ENCODE results near the gene UGGT1. TPM values are rescaled to one million over a fixed set of nuclear protein-coding genes. Genes with fewer than 3 reads are reported as not detected.

UGGT1 gene
- total RNA-seq, 1 experiment from 2014 or later: 74.1 TPM

- Histone ChIP-seq H3K4me3 (ENCODE audit: low read depth, low read length, poor library complexity, severe bottlenecking) (no peak overlapping the region), H3K4me1 (ENCODE audit: insufficient read depth, low read length, poor library complexity, severe bottlenecking) (no peaks in the 10 kb centered on the region), H3K36me3 (ENCODE audit: insufficient read depth, low read length, poor library complexity, severe bottlenecking) (peaks cover 12% of the 10 kb centered on the region), H3K27ac (ENCODE audit: low read depth, low read length, poor library complexity, severe bottlenecking) (no peak overlapping the region), H3K27me3 (replicated peaks; ENCODE audit: insufficient read depth, low read depth, low read length, poor library complexity) (no peaks in the 10 kb centered on the region), H3K9me3 (ENCODE audit: low read depth, low read length, poor library complexity, severe bottlenecking) (no peaks in the 10 kb centered on the region)
- DNase-seq (ENCODE audit: low spot score): no peak
- TF ChIP-seq EZH2 (IDR thresholded peaks at IDR 0.05; ENCODE audit: borderline replicate concordance, low read depth, low read length, poor library complexity, severe bottlenecking): no peak
- TF ChIP-seq, protein P1, sequence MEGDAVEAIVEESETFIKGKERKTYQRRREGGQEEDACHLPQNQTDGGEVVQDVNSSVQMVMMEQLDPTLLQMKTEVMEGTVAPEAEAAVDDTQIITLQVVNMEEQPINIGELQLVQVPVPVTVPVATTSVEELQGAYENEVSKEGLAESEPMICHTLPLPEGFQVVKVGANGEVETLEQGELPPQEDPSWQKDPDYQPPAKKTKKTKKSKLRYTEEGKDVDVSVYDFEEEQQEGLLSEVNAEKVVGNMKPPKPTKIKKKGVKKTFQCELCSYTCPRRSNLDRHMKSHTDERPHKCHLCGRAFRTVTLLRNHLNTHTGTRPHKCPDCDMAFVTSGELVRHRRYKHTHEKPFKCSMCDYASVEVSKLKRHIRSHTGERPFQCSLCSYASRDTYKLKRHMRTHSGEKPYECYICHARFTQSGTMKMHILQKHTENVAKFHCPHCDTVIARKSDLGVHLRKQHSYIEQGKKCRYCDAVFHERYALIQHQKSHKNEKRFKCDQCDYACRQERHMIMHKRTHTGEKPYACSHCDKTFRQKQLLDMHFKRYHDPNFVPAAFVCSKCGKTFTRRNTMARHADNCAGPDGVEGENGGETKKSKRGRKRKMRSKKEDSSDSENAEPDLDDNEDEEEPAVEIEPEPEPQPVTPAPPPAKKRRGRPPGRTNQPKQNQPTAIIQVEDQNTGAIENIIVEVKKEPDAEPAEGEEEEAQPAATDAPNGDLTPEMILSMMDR (conservative IDR thresholded peaks at IDR 0.05; ENCODE audit: low read depth, low read length): no peak
- ChIA-PET POLR2A (ENCODE audit: low non-redundant PET) (no interaction called here), CTCF (interaction anchor here (0.6 kb wide), 1 partner anchor 273 kb away, joined by 3 read pairs; no protein-coding TSS in a partner anchor)
- intact Hi-C loops (cut with micrococcal nuclease; ENCODE audit: unreplicated experiment): no loop called here
- no TSS peak for BruUV-seq (replicated peaks)
Observed at GRCh38 chr2:128195435-128195984, 104.5 kb downstream of the UGGT1 start.

GRCh38 chr2:128196026-128196425 lies 105.0 kb downstream of the UGGT1 start:
- no peak overlapping the region for H3K27ac ChIP-seq (ENCODE audit: low read depth, low read length, poor library complexity, severe bottlenecking)
- no peak overlapping the region for H3K4me3 ChIP-seq (ENCODE audit: low read depth, low read length, poor library complexity, severe bottlenecking)
- no peaks in the 10 kb centered on the region for H3K27me3 ChIP-seq (replicated peaks; ENCODE audit: insufficient read depth, low read depth, low read length, poor library complexity)
- H3K9me3 ChIP-seq (ENCODE audit: low read depth, low read length, poor library complexity, severe bottlenecking): no peaks in the 10 kb centered on the region
- no peak for DNase-seq (ENCODE audit: low spot score)
- peaks cover 8% of the 10 kb centered on the region for H3K36me3 ChIP-seq (ENCODE audit: insufficient read depth, low read length, poor library complexity, severe bottlenecking)
- no peak for TF ChIP-seq EZH2 (IDR thresholded peaks at IDR 0.05; ENCODE audit: borderline replicate concordance, low read depth, low read length, poor library complexity, severe bottlenecking)
- TF ChIP-seq, protein P1 (conservative IDR thresholded peaks at IDR 0.05; ENCODE audit: low read depth, low read length): no peak
- BruUV-seq (replicated peaks): no TSS peak
- CTCF ChIA-PET: interaction anchor here (0.6 kb wide), 1 partner anchor 273 kb away, joined by 3 read pairs; no protein-coding TSS in a partner anchor
- H3K4me1 ChIP-seq (ENCODE audit: insufficient read depth, low read length, poor library complexity, severe bottlenecking): no peaks in the 10 kb centered on the region
- intact Hi-C loops (cut with micrococcal nuclease; ENCODE audit: unreplicated experiment): no loop called here
- POLR2A ChIA-PET (ENCODE audit: low non-redundant PET): no interaction called here

GRCh38 chr2:128196471-128196931 lies 105.5 kb downstream of the UGGT1 start:
- Histone ChIP-seq H3K4me3 (ENCODE audit: low read depth, low read length, poor library complexity, severe bottlenecking) (no peak overlapping the region), H3K9me3 (ENCODE audit: low read depth, low read length, poor library complexity, severe bottlenecking) (no peaks in the 10 kb centered on the region), H3K4me1 (ENCODE audit: insufficient read depth, low read length, poor library complexity, severe bottlenecking) (no peaks in the 10 kb centered on the region), H3K27ac (ENCODE audit: low read depth, low read length, poor library complexity, severe bottlenecking) (no peak overlapping the region), H3K27me3 (replicated peaks; ENCODE audit: insufficient read depth, low read depth, low read length, poor library complexity) (no peaks in the 10 kb centered on the region), H3K36me3 (ENCODE audit: insufficient read depth, low read length, poor library complexity, severe bottlenecking) (peaks cover 5% of the 10 kb centered on the region)
- intact Hi-C loops (cut with micrococcal nuclease; ENCODE audit: unreplicated experiment): no loop called here
- peak; percentile 24 for DNase-seq (ENCODE audit: low spot score)
- no TSS peak for BruUV-seq (replicated peaks)
- ChIA-PET POLR2A (ENCODE audit: low non-redundant PET) (no interaction called here), CTCF (no interaction called here)
- no peak for TF ChIP-seq EZH2 (IDR thresholded peaks at IDR 0.05; ENCODE audit: borderline replicate concordance, low read depth, low read length, poor library complexity, severe bottlenecking)
- TF ChIP-seq, protein P1 (conservative IDR thresholded peaks at IDR 0.05; ENCODE audit: low read depth, low read length): no peak
